Activated B cell treated with CpG ODN at 0.5 μM for 24 hours (primary cell): Measurements from ENCODE around the gene MRPL34. TPM values are rescaled to one million over a fixed set of nuclear protein-coding genes. Genes with fewer than 3 reads are reported as not detected.

Experiments
- ATAC-seq: fragments of 200-7000 bp; cut with Tn5 transposase; one replicate; pipeline ENCODE4 v1.10.0; 2021; ENCODE audit warnings: low read depth, mild to moderate bottlenecking, moderate library complexity
- CTCF ChIA-PET: fragments of 350-600 bp; sonication (Branson Sonifier 250); formaldehyde crosslinking; loops from one replicate; lab custom pipeline; 2021; ENCODE audit warnings: antibody characterized with exemption; lab: Charles Lee
- POLR2A ChIA-PET: fragments of 350-600 bp; sonication (Branson Sonifier 250); formaldehyde crosslinking; loops from one replicate; lab custom pipeline; 2021; ENCODE audit warnings: antibody characterized with exemption; lab: Charles Lee
- DNase-seq: peaks from one replicate; pipeline ENCODE4 v3.0.0; 2022
- H3K27ac Mint-ChIP-seq: one replicate; pipeline ENCODE4 v1.8.0; 2020; ENCODE audit warnings: mixed read lengths
- H3K27me3 Mint-ChIP-seq: one replicate; pipeline ENCODE4 v1.8.0; 2021; ENCODE audit warnings: mixed read lengths
- H3K36me3 Mint-ChIP-seq: one replicate; pipeline ENCODE4 v1.8.0; 2021; ENCODE audit warnings: low read depth, mixed read lengths
- H3K4me1 Mint-ChIP-seq: one replicate; pipeline ENCODE4 v1.8.0; 2021; ENCODE audit warnings: mixed read lengths
- H3K4me3 Mint-ChIP-seq: one replicate; pipeline ENCODE4 v1.8.0; 2020; ENCODE audit warnings: mild to moderate bottlenecking, mixed read lengths
- H3K9me3 Mint-ChIP-seq: one replicate; pipeline ENCODE4 v1.8.0; 2020; ENCODE audit warnings: mixed read lengths
- CTCF ChIP-seq: fragments of 200-600 bp; IDR thresholded peaks from one replicate; pipeline ENCODE4 v1.8.0; 2022; ENCODE audit warnings: antibody characterized with exemption, mild to moderate bottlenecking
- intact Hi-C: fragments of 100-400 bp; cut with micrococcal nuclease; formaldehyde crosslinking; loops from one replicate; pipeline ENCODE4 v1.15.1; 2024
- total RNA-seq: library from RNA; stranded (reverse); gene quantifications from 2 replicates; pipeline ENCODE4 v1.2.3, GENCODE V29; 2022

The MRPL34 gene
- total RNA-seq, 1 donor from 2014 or later: 38.2 TPM

GRCh38 chr19:17303940-17304267, 1.8 kb upstream of the MRPL34 start:
- H3K9me3 Mint-ChIP-seq: no peaks in the 10 kb centered on the region
- TF ChIP-seq CTCF: no peak
- peak overlapping the region; percentile 77 for H3K4me3 Mint-ChIP-seq
- H3K36me3 Mint-ChIP-seq: peaks cover 5% of the 10 kb centered on the region
- intact Hi-C loops: loop anchor here (10.0 kb wide), 1 partner anchor 409 kb away; no protein-coding TSS in a partner anchor
- peaks cover 37% of the 10 kb centered on the region for H3K4me1 Mint-ChIP-seq
- H3K27ac Mint-ChIP-seq: no peak overlapping the region
- no peak for ATAC-seq
- no peaks in the 10 kb centered on the region for H3K27me3 Mint-ChIP-seq
- CTCF ChIA-PET: interaction anchor here (0.9 to 2.3 kb wide), 5 partner anchors 11 to 230 kb away, joined by 3 to 12 read pairs (median 3); no protein-coding TSS in a partner anchor
- POLR2A ChIA-PET: interaction anchor here (0.6 to 1.6 kb wide), 6 partner anchors 12 to 888 kb away, joined by 3 to 6 read pairs (median 4); partner anchors contain the start of gene ANO8
- no peak for DNase-seq

- H3K27ac Mint-ChIP-seq: peak overlapping the region; percentile 91
- H3K4me1 Mint-ChIP-seq: peaks cover 44% of the 10 kb centered on the region
- H3K36me3 Mint-ChIP-seq: peaks cover 8% of the 10 kb centered on the region
- DNase-seq (no peak), ATAC-seq (no peak)
- CTCF ChIA-PET: interaction anchor here (0.7 to 2.3 kb wide), 16 partner anchors 10 to 239 kb away, joined by 3 to 14 read pairs (median 4); partner anchors contain the start of genes ANKLE1, ANO8 and BABAM1
- POLR2A ChIA-PET: interaction anchor here (0.6 to 1.6 kb wide), 23 partner anchors 12 to 1226 kb away, joined by 3 to 19 read pairs (median 5); partner anchors contain the start of genes ANO8, BABAM1, MVB12A and USE1
- H3K9me3 Mint-ChIP-seq: no peaks in the 10 kb centered on the region
- TF ChIP-seq CTCF: no peak
- peak overlapping the region; percentile 88 for H3K4me3 Mint-ChIP-seq
- H3K27me3 Mint-ChIP-seq: no peaks in the 10 kb centered on the region
- intact Hi-C loops: loop anchor here (1.0 to 10.0 kb wide), 7 partner anchors 12 to 717 kb away; partner anchors contain the start of genes BABAM1 and GTPBP3
These were observed 1.1 kb upstream of the MRPL34 start for GRCh38 chr19:17304386-17305215.

- no peak for ATAC-seq
- no peaks in the 10 kb centered on the region for H3K9me3 Mint-ChIP-seq
- peak overlapping the region; percentile 91 for H3K27ac Mint-ChIP-seq
- no peaks in the 10 kb centered on the region for H3K27me3 Mint-ChIP-seq
- TF ChIP-seq CTCF: no peak
- DNase-seq: no peak
- H3K4me1 Mint-ChIP-seq: peaks cover 45% of the 10 kb centered on the region
- CTCF ChIA-PET: interaction anchor here (0.7 to 2.3 kb wide), 13 partner anchors 11 to 239 kb away, joined by 3 to 14 read pairs (median 4); partner anchors contain the start of genes ANKLE1, ANO8 and BABAM1
- POLR2A ChIA-PET: interaction anchor here (0.5 to 1.2 kb wide), 23 partner anchors 12 to 1226 kb away, joined by 3 to 19 read pairs (median 5); partner anchors contain the start of genes ANO8, BABAM1, MVB12A and USE1
- peaks cover 9% of the 10 kb centered on the region for H3K36me3 Mint-ChIP-seq
- H3K4me3 Mint-ChIP-seq: peak overlapping the region; percentile 88
- intact Hi-C loops: loop anchor here (1.0 to 10.0 kb wide), 7 partner anchors 13 to 718 kb away; partner anchors contain the start of genes BABAM1 and GTPBP3
These were observed 506 bp upstream of the MRPL34 start for GRCh38 chr19:17305216-17305516.

- DNase-seq: no peak
- Mint-ChIP-seq H3K4me3 (peak overlapping the region; percentile 88), H3K4me1 (peaks cover 53% of the 10 kb centered on the region), H3K36me3 (peaks cover 7% of the 10 kb centered on the region), H3K27ac (peak overlapping the region; percentile 91), H3K9me3 (no peaks in the 10 kb centered on the region), H3K27me3 (no peaks in the 10 kb centered on the region)
- ChIA-PET CTCF (interaction anchor here (1.6 kb wide), 1 partner anchor 14 kb away, joined by 14 read pairs; no protein-coding TSS in a partner anchor), POLR2A (interaction anchor here (0.5 to 1.0 kb wide), 4 partner anchors 27 to 857 kb away, joined by 3 to 5 read pairs (median 4); partner anchors contain the start of gene USE1)
- ATAC-seq: no peak
- TF ChIP-seq CTCF: no peak
- intact Hi-C loops: loop anchor here (5.0 to 10.0 kb wide), 2 partner anchors 411 to 719 kb away; no protein-coding TSS in a partner anchor
These were observed 628 bp downstream of the MRPL34 start for GRCh38 chr19:17306285-17306714.
